22Rv1 (cell line): ENCODE measurements around the gene PDLIM5.
"Not testable (repeated sequence)": the region's sequence is repeated elsewhere in the genome, so short reads cannot be mapped to it uniquely, and the experiment has no call there.

ENCODE experiments used
- H3K27ac ChIP-seq: fragments of 450-650 bp; 2 replicates; pipeline ENCODE4 v1.5.1; 2017
- CTCF ChIP-seq: fragments of 450-650 bp; IDR thresholded peaks from 2 replicates; pipeline ENCODE4 v1.5.1; 2017; ENCODE audit warnings: mild to moderate bottlenecking
- ZFX ChIP-seq: fragments of 450-650 bp; IDR thresholded peaks from 2 replicates; pipeline ENCODE4 v1.6.1; 2017; ENCODE audit warnings: antibody characterized with exemption, borderline replicate concordance

PDLIM5 gene

GRCh38 chr4:94613248-94613647 is 161.5 kb downstream of the PDLIM5 start:
- no peak overlapping the region for H3K27ac ChIP-seq
- TF ChIP-seq CTCF (no peak), ZFX (no peak)

DNA sequence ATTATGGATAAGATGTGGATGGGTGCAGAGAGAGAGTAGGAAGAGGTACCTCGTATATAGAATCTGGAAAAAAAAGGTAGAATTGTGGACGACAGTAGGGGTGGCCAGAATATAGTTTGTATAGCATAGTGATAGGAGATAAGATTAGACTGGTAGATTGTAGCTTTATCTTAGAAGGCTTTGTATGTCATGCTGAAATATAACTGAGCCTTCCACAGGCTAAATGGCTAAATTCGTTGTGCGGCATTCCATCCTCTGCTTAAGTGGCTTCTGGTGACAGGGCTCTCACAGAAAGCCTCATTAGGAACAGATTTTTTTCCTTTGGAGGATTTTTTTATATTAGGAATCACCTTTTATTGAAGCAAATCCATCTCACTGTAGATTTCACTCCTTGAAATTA is 163.7 kb downstream of the PDLIM5 start:
- no peak overlapping the region for H3K27ac ChIP-seq
- TF ChIP-seq CTCF (no peak), ZFX (no peak)

- TF ChIP-seq ZFX (no peak), CTCF (peak; percentile 93)
Measured at GRCh38 chr4:94621491-94622080, 169.8 kb downstream of the PDLIM5 start.

DNA sequence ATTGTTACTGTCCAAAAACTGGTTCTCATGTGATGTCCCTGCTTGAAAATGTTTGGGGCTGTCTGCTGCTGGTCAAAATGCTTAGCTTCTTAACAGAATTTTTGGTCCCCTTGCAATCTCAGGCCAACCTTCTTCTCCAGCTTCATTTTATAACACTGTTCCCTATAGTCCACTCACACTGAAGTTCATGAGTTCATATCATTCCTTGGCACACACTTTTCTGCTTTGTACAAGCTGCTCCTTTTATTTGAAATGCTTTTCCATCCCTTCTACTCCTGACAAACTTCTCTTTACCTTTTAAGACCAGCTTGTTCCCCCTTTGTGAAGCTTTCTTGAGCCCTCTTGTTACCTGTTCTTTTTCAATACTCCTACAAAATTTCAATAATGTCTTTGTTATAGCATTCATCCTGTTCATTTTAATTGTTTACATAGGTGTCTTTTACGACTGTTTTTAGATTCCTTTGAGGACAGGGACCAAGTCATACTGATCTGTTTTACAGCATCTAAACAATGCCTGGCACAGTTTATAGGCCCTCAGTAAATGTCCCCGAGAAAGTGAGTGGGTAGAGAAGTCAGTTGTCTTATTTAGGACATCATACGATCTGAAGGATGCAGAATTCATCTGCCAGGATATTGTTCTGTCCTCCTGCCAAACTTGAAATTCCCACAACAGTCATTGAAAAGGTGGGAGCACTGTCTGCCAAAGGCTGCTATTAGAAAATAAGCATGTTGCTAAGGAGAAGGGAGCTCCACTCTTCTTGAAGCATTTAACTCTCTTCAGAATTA is 171.6 kb downstream of the PDLIM5 start:
- TF ChIP-seq CTCF (no peak), ZFX (no peak)

More at GRCh38 chr4:94621491-94622080, 169.8 kb downstream of the PDLIM5 start:
- H3K27ac ChIP-seq: peak overlapping the region; percentile 75

GRCh38 chr4:94626942-94627341 is 175.2 kb downstream of the PDLIM5 start:
- TF ChIP-seq CTCF: no peak
- no peak for TF ChIP-seq ZFX
- no peak overlapping the region for H3K27ac ChIP-seq

More for the DNA sequence above, 171.6 kb downstream of the PDLIM5 start:
- H3K27ac ChIP-seq: peak overlapping the region; percentile 75

- H3K27ac ChIP-seq: not testable (repeated sequence)
Measured at GRCh38 chr4:94629058-94629457, 177.3 kb downstream of the PDLIM5 start.

DNA sequence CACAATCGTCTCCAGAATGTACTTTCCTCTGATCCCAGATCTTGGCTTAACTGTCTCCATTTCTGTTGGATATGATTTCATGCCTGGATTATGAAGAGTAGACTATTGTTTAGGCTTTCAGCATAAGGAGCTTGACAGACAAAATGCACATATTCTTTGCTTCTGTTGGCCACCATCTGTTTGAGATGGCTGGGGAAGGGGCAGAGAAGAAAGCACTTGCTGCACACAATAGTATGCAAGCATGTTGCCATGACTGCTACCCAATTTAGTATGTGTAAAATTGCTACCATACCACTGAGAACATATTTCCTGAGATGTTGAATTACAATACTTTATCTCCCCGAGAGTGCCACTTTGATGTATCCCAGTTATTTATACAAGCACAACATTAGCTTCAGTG is 178.1 kb downstream of the PDLIM5 start:
- TF ChIP-seq ZFX (no peak), CTCF (no peak)
- no peak overlapping the region for H3K27ac ChIP-seq

GRCh38 chr4:94634271-94634670 is 182.5 kb downstream of the PDLIM5 start:
- TF ChIP-seq CTCF (no peak), ZFX (no peak)
- no peak overlapping the region for H3K27ac ChIP-seq
